ENCODE results near the gene FNBP1L.

FNBP1L gene

DNA sequence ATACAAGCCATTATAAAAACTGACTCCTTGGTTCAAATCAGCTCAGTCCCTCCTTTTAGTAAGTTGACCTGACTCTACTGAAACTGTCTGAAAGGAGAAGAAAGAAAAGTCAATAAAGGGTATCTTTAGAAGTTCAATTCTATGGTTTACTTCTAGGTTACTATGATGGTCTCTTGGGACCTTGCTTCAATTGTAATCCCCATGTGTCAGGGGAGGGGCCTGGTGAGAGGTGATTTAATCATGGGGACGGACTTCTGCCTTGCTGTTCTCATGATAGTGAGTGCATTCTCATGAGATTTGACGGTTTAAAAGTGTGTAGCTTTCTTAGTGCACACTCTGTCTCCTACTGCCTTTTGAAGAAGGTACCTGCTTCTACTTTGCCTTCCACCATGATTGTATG is 31.7 kb upstream of the FNBP1L start:
- no peak overlapping the region for H3K27ac ChIP-seq (ENCODE audit: low read length)

DNA sequence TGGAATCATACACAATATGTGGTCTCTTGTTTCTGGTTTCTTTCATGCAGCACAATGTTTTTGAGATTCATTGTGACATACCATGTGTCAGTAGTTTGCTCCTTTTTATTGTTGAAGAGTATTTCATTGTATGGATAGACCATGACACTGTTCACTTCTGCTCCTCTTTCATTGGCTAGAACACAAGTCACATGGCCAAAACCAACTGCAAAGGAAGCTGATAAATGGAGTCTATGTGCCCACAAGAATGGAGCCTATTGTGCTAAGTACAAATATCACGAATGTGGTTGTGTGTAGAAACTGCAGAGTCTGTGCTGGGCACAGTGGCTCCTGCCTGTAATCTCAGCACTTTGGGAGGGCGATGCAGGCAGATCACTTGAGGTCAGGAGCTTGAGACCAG is 28.6 kb upstream of the FNBP1L start:
- Histone ChIP-seq H3K36me3 (replicated peaks; ENCODE audit: insufficient read depth, low read length) (no peaks in the 10 kb centered on the region), H4K20me1 (ENCODE audit: insufficient read depth, low read length) (no peaks in the 10 kb centered on the region), H3K9ac (ENCODE audit: low read length) (no peak overlapping the region), H3K9me2 (replicated peaks; ENCODE audit: insufficient read depth, low read length) (no peaks in the 10 kb centered on the region), H3K4me1 (ENCODE audit: low read length) (no peaks in the 10 kb centered on the region), H2AFZ (ENCODE audit: low read length) (no peak overlapping the region), H3K4me3 (ENCODE audit: low read length) (no peak overlapping the region), H3K9me3 (replicated peaks; ENCODE audit: insufficient read depth, low read length) (no peaks in the 10 kb centered on the region), H3K27ac (ENCODE audit: low read length) (no peak overlapping the region), H3F3A (ENCODE audit: insufficient read depth, low read length) (no peaks in the 10 kb centered on the region), H3K4me2 (ENCODE audit: low read depth, low read length) (no peak overlapping the region), H3K27me3 (replicated peaks; ENCODE audit: insufficient read depth, low read length) (no peaks in the 10 kb centered on the region), H3K79me2 (ENCODE audit: low read length) (no peaks in the 10 kb centered on the region)
- TF ChIP-seq EZH2 (optimal IDR thresholded peaks at IDR 0.05; ENCODE audit: low read depth, low read length) (no peak), CTCF (IDR thresholded peaks at IDR 0.05; ENCODE audit: low read length) (no peak), EZH2phosphoT487 (IDR thresholded peaks at IDR 0.05; ENCODE audit: low read length) (no peak)
- DNase-seq = no peak

More for the DNA sequence above, 31.7 kb upstream of the FNBP1L start:
- H3K27me3 ChIP-seq (replicated peaks; ENCODE audit: insufficient read depth, low read length) = no peaks in the 10 kb centered on the region
- H3K36me3 ChIP-seq (replicated peaks; ENCODE audit: insufficient read depth, low read length) = no peaks in the 10 kb centered on the region
- TF ChIP-seq CTCF (IDR thresholded peaks at IDR 0.05; ENCODE audit: low read length) (no peak), EZH2phosphoT487 (IDR thresholded peaks at IDR 0.05; ENCODE audit: low read length) (no peak), EZH2 (optimal IDR thresholded peaks at IDR 0.05; ENCODE audit: low read depth, low read length) (no peak)
- no peaks in the 10 kb centered on the region for H3K9me2 ChIP-seq (replicated peaks; ENCODE audit: insufficient read depth, low read length)
- DNase-seq = no peak
- no peaks in the 10 kb centered on the region for H3K4me1 ChIP-seq (ENCODE audit: low read length)
- H3K9ac ChIP-seq (ENCODE audit: low read length) = no peak overlapping the region
- no peaks in the 10 kb centered on the region for H3F3A ChIP-seq (ENCODE audit: insufficient read depth, low read length)
- H4K20me1 ChIP-seq (ENCODE audit: insufficient read depth, low read length) = no peaks in the 10 kb centered on the region
- no peaks in the 10 kb centered on the region for H3K9me3 ChIP-seq (replicated peaks; ENCODE audit: insufficient read depth, low read length)
- H2AFZ ChIP-seq (ENCODE audit: low read length) = no peak overlapping the region
- H3K4me2 ChIP-seq (ENCODE audit: low read depth, low read length) = no peak overlapping the region
- H3K4me3 ChIP-seq (ENCODE audit: low read length) = no peak overlapping the region
- no peaks in the 10 kb centered on the region for H3K79me2 ChIP-seq (ENCODE audit: low read length)

GRCh38 chr1:93420400-93420799 is 27.5 kb upstream of the FNBP1L start:
- no peak overlapping the region for H2AFZ ChIP-seq (ENCODE audit: low read length)
- no peaks in the 10 kb centered on the region for H3K9me2 ChIP-seq (replicated peaks; ENCODE audit: insufficient read depth, low read length)
- no peaks in the 10 kb centered on the region for H3K9me3 ChIP-seq (replicated peaks; ENCODE audit: insufficient read depth, low read length)
- no peak overlapping the region for H3K9ac ChIP-seq (ENCODE audit: low read length)
- no peaks in the 10 kb centered on the region for H3K27me3 ChIP-seq (replicated peaks; ENCODE audit: insufficient read depth, low read length)
- DNase-seq = no peak
- H3K27ac ChIP-seq (ENCODE audit: low read length) = no peak overlapping the region
- no peaks in the 10 kb centered on the region for H3K36me3 ChIP-seq (replicated peaks; ENCODE audit: insufficient read depth, low read length)
- no peaks in the 10 kb centered on the region for H3K4me1 ChIP-seq (ENCODE audit: low read length)
- no peaks in the 10 kb centered on the region for H3K79me2 ChIP-seq (ENCODE audit: low read length)
- TF ChIP-seq CTCF (IDR thresholded peaks at IDR 0.05; ENCODE audit: low read length) = no peak
- TF ChIP-seq EZH2phosphoT487 (IDR thresholded peaks at IDR 0.05; ENCODE audit: low read length) = no peak
- TF ChIP-seq EZH2 (optimal IDR thresholded peaks at IDR 0.05; ENCODE audit: low read depth, low read length) = no peak
- no peak overlapping the region for H3K4me2 ChIP-seq (ENCODE audit: low read depth, low read length)
- no peaks in the 10 kb centered on the region for H3F3A ChIP-seq (ENCODE audit: insufficient read depth, low read length)
- no peak overlapping the region for H3K4me3 ChIP-seq (ENCODE audit: low read length)
- H4K20me1 ChIP-seq (ENCODE audit: insufficient read depth, low read length) = no peaks in the 10 kb centered on the region

Data from MM.1S (cell line).